ENCODE data around the gene PSRC1. TPM values are rescaled to one million over a fixed set of nuclear protein-coding genes. Genes with fewer than 3 reads are reported as not detected.
"Not testable (repeated sequence)": the region's sequence is repeated elsewhere in the genome, so short reads cannot be mapped to it uniquely, and the experiment has no call there.

The PSRC1 gene
- polyA plus RNA-seq, 1 experiment, result 25.9 TPM

DNA sequence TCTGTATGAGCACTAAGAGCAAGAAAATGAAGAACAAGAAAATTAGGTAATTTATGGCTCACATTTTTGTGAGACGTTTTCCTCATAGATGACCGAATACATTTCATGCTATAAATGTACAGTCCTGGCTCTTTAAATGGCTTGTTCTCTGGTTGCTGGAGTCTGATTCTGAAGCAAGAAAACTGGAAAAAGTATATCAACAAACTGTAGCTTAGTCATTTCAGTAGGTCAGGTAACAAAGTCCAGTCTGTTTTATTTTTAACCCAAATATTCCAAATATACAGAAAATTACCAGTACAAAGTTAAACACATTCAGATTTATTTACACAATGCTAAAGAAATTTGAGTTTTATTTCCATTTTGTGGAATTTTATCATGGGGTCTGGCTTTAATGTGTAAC is 26.4 kb upstream of the PSRC1 start:
- Histone ChIP-seq H3K4me3 (ENCODE audit: low read depth, low read length) (no peak overlapping the region), H3K27me3 (ENCODE audit: control insufficient read depth, insufficient read depth, low read length) (no peaks in the 10 kb centered on the region), H3K36me3 (ENCODE audit: control insufficient read depth, insufficient read depth, low read length) (no peaks in the 10 kb centered on the region; the same call in 1 of the 2 replicates)
- no peak for DNase-seq (ENCODE audit: low read depth)
- POLR2A ChIA-PET, result no interaction called here
- no peak for TF ChIP-seq CTCF (IDR thresholded peaks at IDR 0.05; ENCODE audit: insufficient read depth, low read depth, low read length)
- CTCF ChIA-PET, result interaction anchor here (0.6 to 1.2 kb wide), 2 partner anchors 206 to 237 kb away, joined by 3 read pairs; no protein-coding TSS in a partner anchor

GRCh38 chr1:109307274-109308021 is 24.5 kb upstream of the PSRC1 start:
- CTCF ChIA-PET, result interaction anchor here (0.5 to 2.7 kb wide), 5 partner anchors 8 to 91 kb away, joined by 3 to 9 read pairs (median 7); no protein-coding TSS in a partner anchor
- no peaks in the 10 kb centered on the region for H3K36me3 ChIP-seq (ENCODE audit: control insufficient read depth, insufficient read depth, low read length)
- TF ChIP-seq CTCF (IDR thresholded peaks at IDR 0.05; ENCODE audit: insufficient read depth, low read depth, low read length), result no peak
- DNase-seq (ENCODE audit: low read depth), result no peak
- POLR2A ChIA-PET, result interaction anchor here (0.5 kb wide), 1 partner anchor 10 kb away, joined by 3 read pairs; no protein-coding TSS in a partner anchor
- no peaks in the 10 kb centered on the region for H3K27me3 ChIP-seq (ENCODE audit: control insufficient read depth, insufficient read depth, low read length)
- H3K4me3 ChIP-seq (ENCODE audit: low read depth, low read length), result no peak overlapping the region

DNA sequence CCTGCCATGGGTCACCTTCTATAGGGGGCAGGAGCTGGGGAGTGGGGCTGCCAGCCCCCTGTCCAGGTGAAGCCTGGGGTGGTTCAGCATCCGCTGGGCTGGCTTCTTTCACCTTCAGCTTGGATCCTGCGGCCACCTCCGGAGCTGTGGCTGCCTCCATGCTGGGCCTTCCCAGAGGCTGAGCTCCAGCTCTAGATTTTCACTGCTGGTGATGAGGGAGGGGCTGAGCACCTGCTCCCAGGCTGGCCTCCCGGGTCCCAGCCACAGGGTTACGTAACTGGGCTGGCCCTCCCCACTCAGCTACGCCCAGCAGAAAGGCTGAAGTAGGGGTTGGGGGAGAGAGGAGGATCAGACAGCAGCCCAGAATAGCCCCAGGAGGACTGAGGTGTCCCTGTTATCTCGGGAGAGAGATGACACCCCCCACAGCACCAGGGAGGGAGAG is 23.9 kb upstream of the PSRC1 start, which contains the start of gene MYBPHL:
Gene MYBPHL (minus strand): TSS at position 180 of the 442 bp plus-strand sequence. CDS start 20 bp downstream, at position 160.
- ChIA-PET CTCF (interaction anchor here (1.1 to 2.7 kb wide), 5 partner anchors 9 to 92 kb away, joined by 3 to 9 read pairs (median 5); no protein-coding TSS in a partner anchor), POLR2A (no interaction called here)
- DNase-seq (ENCODE audit: low read depth), result no peak
- no peak for TF ChIP-seq CTCF (IDR thresholded peaks at IDR 0.05; ENCODE audit: insufficient read depth, low read depth, low read length)
- H3K4me3 ChIP-seq (ENCODE audit: low read depth, low read length), result no peak within 1 kb of the TSS
- no peaks in the 10 kb centered on the region for H3K36me3 ChIP-seq (ENCODE audit: control insufficient read depth, insufficient read depth, low read length)
- H3K27me3 ChIP-seq (ENCODE audit: control insufficient read depth, insufficient read depth, low read length), result no peaks in the 10 kb centered on the region

DNA sequence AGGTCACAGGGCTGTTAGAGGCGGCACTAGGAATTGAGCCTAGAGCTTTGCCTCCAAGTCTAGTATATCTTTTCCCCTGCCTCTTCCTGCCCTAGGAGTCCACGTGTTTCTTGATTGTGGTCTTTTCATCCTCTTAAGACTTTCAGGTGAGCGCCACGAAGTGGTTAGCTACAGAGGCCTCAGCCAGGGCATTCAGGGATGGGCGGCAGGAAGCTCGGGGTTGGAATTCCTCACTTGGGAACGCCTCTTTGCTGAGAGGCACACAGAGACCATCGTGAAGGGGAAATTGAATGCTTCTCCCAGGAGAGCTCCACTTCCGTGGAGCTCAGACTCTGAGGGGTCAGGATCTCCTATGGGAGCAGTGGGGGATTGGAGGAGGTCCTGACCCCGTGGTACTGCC is 23.0 kb upstream of the PSRC1 start:
- CTCF ChIA-PET, result interaction anchor here (1.1 to 2.7 kb wide), 4 partner anchors 9 to 42 kb away, joined by 3 to 9 read pairs (median 6); no protein-coding TSS in a partner anchor

GRCh38 chr1:109304226-109304920 is 21.4 kb upstream of the PSRC1 start:
- no peak for DNase-seq (ENCODE audit: low read depth)
- POLR2A ChIA-PET, result no interaction called here
- no peak overlapping the region for H3K4me3 ChIP-seq (ENCODE audit: low read depth, low read length)
- no peaks in the 10 kb centered on the region for H3K27me3 ChIP-seq (ENCODE audit: control insufficient read depth, insufficient read depth, low read length)
- CTCF ChIA-PET, result interaction anchor here (1.1 kb wide), 1 partner anchor 8 kb away, joined by 3 read pairs; no protein-coding TSS in a partner anchor
- TF ChIP-seq CTCF (IDR thresholded peaks at IDR 0.05; ENCODE audit: insufficient read depth, low read depth, low read length), result no peak
- no peaks in the 10 kb centered on the region for H3K36me3 ChIP-seq (ENCODE audit: control insufficient read depth, insufficient read depth, low read length)

More for the DNA sequence above, 23.0 kb upstream of the PSRC1 start:
- H3K36me3 ChIP-seq (ENCODE audit: control insufficient read depth, insufficient read depth, low read length); H3K4me3 ChIP-seq (ENCODE audit: low read depth, low read length); DNase-seq (ENCODE audit: low read depth); H3K27me3 ChIP-seq (ENCODE audit: control insufficient read depth, insufficient read depth, low read length); POLR2A ChIA-PET: not testable (repeated sequence)

All from BJ (cell line).